ENCODE results near the gene PCDHA13. TPM values are rescaled to one million over a fixed set of nuclear protein-coding genes. Genes with fewer than 3 reads are reported as not detected.

PCDHA13 gene
- total RNA-seq, 3 donors from 2014 or later: not detected

DNA sequence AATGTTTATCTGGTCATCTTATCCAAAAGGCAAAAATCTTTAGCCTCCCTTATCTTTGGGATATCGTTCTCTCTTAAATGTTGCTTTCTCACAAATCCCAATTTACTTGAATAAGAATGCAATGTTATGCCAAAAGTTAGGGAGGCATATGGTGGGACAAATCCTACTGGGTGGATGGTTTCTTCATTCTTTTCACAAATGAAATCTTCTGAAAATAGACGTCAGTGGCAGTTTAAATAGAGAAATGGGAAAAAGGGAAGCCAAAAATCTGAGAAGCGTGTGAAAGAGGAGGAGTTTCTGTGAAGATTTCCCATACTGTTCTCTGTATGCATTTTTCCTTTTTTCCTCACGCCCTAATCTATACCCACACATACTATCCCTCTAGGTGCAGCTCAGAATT, 41.7 kb downstream of the PCDHA13 start:
- peaks cover 48% of the 10 kb centered on the region for H3K27me3 Mint-ChIP-seq (ENCODE audit: low read depth)
- no peak overlapping the region for H3K4me3 Mint-ChIP-seq
- no peaks in the 10 kb centered on the region for H3K36me3 Mint-ChIP-seq (ENCODE audit: insufficient read depth)
- ATAC-seq (no peak), DNase-seq (no peak)
- H3K9me3 Mint-ChIP-seq: no peaks in the 10 kb centered on the region
- peaks cover 7% of the 10 kb centered on the region for H3K4me1 Mint-ChIP-seq (ENCODE audit: low read depth)

GRCh38 chr5:140925806-140926442, 44.0 kb downstream of the PCDHA13 start, which contains the start of gene PCDHAC1:
Gene PCDHAC1 (plus strand): TSS chr5:140926299. CDS start chr5:140926893, 594 bp downstream.
- DNase-seq (no peak), ATAC-seq (peak; percentile 25 to 28)
- H3K4me1 Mint-ChIP-seq (ENCODE audit: low read depth): peaks cover 7% of the 10 kb centered on the region
- H3K27me3 Mint-ChIP-seq (ENCODE audit: low read depth): peaks cover 57% of the 10 kb centered on the region
- H3K4me3 Mint-ChIP-seq: peak within 1 kb of the TSS; percentile 59
- H3K36me3 Mint-ChIP-seq (ENCODE audit: insufficient read depth): no peaks in the 10 kb centered on the region
- H3K9me3 Mint-ChIP-seq: no peaks in the 10 kb centered on the region

GRCh38 chr5:140926443-140927227, 44.7 kb downstream of the PCDHA13 start:
- H3K36me3 Mint-ChIP-seq (ENCODE audit: insufficient read depth): no peaks in the 10 kb centered on the region
- H3K27me3 Mint-ChIP-seq (ENCODE audit: low read depth): peaks cover 56% of the 10 kb centered on the region
- H3K4me3 Mint-ChIP-seq: peak overlapping the region; percentile 59
- H3K4me1 Mint-ChIP-seq (ENCODE audit: low read depth): peaks cover 7% of the 10 kb centered on the region
- DNase-seq (no peak), ATAC-seq (peak; percentile 59 to 66)
- no peaks in the 10 kb centered on the region for H3K9me3 Mint-ChIP-seq

DNA sequence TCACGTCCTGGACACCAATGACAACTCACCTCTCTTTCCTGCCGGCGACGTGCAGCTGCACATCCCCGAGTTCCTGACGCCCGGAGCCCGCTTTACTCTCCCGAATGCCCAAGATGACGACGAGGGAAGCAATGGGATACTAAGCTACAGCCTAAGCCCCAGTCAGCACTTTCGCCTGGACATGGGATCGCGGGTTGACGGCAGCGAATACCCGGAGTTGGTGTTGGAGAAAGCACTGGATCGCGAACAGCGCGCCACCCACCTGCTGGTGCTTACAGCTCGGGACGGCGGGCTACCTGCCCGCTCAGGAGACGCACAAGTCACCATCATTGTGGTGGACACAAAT, 45.3 kb downstream of the PCDHA13 start:
- ATAC-seq (no peak), DNase-seq (no peak)
- Mint-ChIP-seq H3K4me1 (ENCODE audit: low read depth) (peaks cover 7% of the 10 kb centered on the region), H3K27me3 (ENCODE audit: low read depth) (peaks cover 55% of the 10 kb centered on the region), H3K9me3 (no peaks in the 10 kb centered on the region), H3K36me3 (ENCODE audit: insufficient read depth) (no peaks in the 10 kb centered on the region), H3K4me3 (peak overlapping the region; percentile 59)

Other genes starting within 250 kb of the PCDHA13 start
- under 1 TPM; 0.43 to 0.86 (median 0.50) TPM for gene CD14, start 248.9 kb upstream of the PCDHA13 start, total RNA-seq
- 10 to 100 TPM; 16.5 to 20.6 (median 20.0) TPM for gene TMCO6, start 242.7 kb upstream of the PCDHA13 start, total RNA-seq
- 10 to 100 TPM; 68.6 to 78.2 (median 72.5) TPM for gene NDUFA2, start 234.5 kb upstream of the PCDHA13 start, total RNA-seq
- 100 to 1,000 TPM; 102 to 110 (median 106) TPM for gene IK, start 234.3 kb upstream of the PCDHA13 start, total RNA-seq
- gene WDR55, start 217.2 kb upstream of the PCDHA13 start, total RNA-seq: 10 to 100 TPM; 47.7 to 50.0 (median 49.5) TPM
- 1 to 10 TPM; 3.1 to 5.6 (median 4.5) TPM for gene DND1, start 208.5 kb upstream of the PCDHA13 start, total RNA-seq
- gene HARS1, start 190.8 kb upstream of the PCDHA13 start, total RNA-seq: 100 to 1,000 TPM; 125 to 133 (median 131) TPM
- 10 to 100 TPM; 28.6 to 31.3 (median 29.5) TPM for gene HARS2, start 190.7 kb upstream of the PCDHA13 start, total RNA-seq
- gene ZMAT2, start 181.7 kb upstream of the PCDHA13 start, total RNA-seq: 10 to 100 TPM; 83.2 to 91.9 (median 83.6) TPM
- not detected for gene PCDHA1, start 96.0 kb upstream of the PCDHA13 start, total RNA-seq
- not detected for gene PCDHA2, start 87.3 kb upstream of the PCDHA13 start, total RNA-seq
- not detected for gene PCDHA3, start 81.1 kb upstream of the PCDHA13 start, total RNA-seq
- under 1 TPM in 2 of 3 donors, not detected in 1; 0.08 to 0.14 TPM for gene PCDHA4, start 75.1 kb upstream of the PCDHA13 start, total RNA-seq
- not detected for gene PCDHA5, start 60.5 kb upstream of the PCDHA13 start, total RNA-seq
- not detected for gene PCDHA6, start 54.2 kb upstream of the PCDHA13 start, total RNA-seq
- gene PCDHA7, start 47.9 kb upstream of the PCDHA13 start, total RNA-seq: not detected
- gene PCDHA8, start 40.9 kb upstream of the PCDHA13 start, total RNA-seq: not detected
- gene PCDHA9, start 33.7 kb upstream of the PCDHA13 start, total RNA-seq: not detected
- not detected for gene PCDHA10, start 26.2 kb upstream of the PCDHA13 start, total RNA-seq
- not detected for gene PCDHA11, start 13.2 kb upstream of the PCDHA13 start, total RNA-seq
- gene PCDHA12, start 6.8 kb upstream of the PCDHA13 start, total RNA-seq: not detected
- gene PCDHAC1, start 44.2 kb downstream of the PCDHA13 start, total RNA-seq: under 1 TPM in 1 of 3 donors, not detected in 2; 0.05 TPM
- gene PCDHAC2, start 84.4 kb downstream of the PCDHA13 start, total RNA-seq: not detected
- not detected for gene PCDHB1, start 169.2 kb downstream of the PCDHA13 start, total RNA-seq
- under 1 TPM in 1 of 3 donors, not detected in 2; 0.19 TPM for gene PCDHB2, start 212.5 kb downstream of the PCDHA13 start, total RNA-seq
- gene PCDHB3, start 218.3 kb downstream of the PCDHA13 start, total RNA-seq: not detected
- not detected for gene PCDHB4, start 239.7 kb downstream of the PCDHA13 start, total RNA-seq

Data from activated T-cell treated with anti-CD3 and anti-CD28 coated beads, Interleukin-2, amount 50 U/mL, for 4 hours (primary cell).